HG03558 (cell line): ENCODE results near the gene LDLR.

Source experiments
- ATAC-seq: cut with Tn5 transposase; IDR thresholded peaks from one replicate; pipeline ENCODE4 v1.9.1; 2021; ENCODE audit warnings: moderate number of reproducible peaks; ENCODE audit not compliant: unreplicated experiment; ENCODE audit errors: extremely low read depth

The LDLR gene

DNA sequence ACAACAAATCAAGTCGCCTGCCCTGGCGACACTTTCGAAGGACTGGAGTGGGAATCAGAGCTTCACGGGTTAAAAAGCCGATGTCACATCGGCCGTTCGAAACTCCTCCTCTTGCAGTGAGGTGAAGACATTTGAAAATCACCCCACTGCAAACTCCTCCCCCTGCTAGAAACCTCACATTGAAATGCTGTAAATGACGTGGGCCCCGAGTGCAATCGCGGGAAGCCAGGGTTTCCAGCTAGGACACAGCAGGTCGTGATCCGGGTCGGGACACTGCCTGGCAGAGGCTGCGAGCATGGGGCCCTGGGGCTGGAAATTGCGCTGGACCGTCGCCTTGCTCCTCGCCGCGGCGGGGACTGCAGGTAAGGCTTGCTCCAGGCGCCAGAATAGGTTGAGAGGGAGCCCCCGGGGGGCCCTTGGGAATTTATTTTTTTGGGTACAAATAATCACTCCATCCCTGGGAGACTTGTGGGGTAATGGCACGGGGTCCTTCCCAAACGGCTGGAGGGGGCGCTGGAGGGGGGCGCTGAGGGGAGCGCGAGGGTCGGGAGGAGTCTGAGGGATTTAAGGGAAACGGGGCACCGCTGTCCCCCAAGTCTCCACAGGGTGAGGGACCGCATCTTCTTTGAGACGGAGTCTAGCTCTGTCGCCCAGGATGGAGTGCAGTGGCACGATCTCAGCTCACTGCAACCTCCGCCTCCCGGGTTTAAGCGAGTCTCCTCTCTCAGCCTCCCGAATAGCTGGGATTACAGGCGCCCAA lies at the start of gene LDLR:
Gene LDLR, plus strand, starts transcription at position 210 of the 760 bp plus-strand sequence. Its CDS starts 86 bp downstream, at position 296.
- no peak for ATAC-seq

DNA sequence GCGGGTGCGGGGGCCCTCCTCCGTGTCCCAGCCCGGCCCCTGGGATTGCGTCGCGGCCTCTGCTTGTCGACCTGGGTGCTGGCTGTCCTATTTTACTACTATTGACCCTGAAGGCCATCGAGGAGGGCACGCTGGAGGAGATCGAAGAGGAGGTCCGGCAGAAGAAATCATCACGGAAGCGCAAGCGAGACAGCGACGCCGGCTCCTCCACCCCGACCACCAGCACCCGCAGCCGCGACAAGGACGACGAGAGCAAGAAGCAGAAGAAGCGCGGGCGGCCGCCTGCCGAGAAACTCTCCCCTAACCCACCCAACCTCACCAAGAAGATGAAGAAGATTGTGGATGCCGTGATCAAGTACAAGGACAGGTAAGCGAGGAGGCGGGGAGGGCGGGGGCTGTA lies 48.1 kb upstream of the LDLR start:
- no peak for ATAC-seq

DNA sequence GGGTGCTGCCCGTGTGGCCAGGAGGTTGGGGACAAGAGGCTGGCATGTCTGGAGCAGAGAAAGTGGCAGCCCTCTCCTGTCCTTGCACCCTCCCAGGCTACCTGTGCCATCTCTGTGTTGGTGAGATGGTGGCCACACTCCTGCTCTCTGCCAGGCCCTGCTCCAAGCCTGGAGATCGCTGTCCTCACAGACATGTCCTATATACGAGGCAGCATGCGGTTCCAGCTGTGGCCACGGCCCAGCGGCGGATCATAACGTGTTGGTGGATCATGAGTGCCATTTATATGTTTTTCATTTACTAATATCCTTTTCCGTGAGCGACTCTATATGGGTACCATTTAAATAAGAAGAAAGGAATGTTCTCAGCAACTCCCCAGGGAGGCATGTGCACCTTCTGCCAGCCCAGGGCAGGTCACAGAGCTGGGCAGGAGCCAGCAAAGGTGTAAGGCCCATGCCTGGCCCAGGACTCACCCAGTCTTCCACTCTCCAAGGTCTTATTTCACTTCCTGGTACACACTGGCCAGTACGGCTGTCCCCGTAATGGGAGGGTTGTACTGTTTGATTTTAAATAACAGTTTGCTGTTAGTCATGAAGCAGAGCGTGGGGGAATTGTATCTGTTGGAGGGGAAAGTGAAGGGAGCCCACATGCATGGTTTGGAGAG lies 47.2 kb upstream of the LDLR start:
- no peak for ATAC-seq

DNA sequence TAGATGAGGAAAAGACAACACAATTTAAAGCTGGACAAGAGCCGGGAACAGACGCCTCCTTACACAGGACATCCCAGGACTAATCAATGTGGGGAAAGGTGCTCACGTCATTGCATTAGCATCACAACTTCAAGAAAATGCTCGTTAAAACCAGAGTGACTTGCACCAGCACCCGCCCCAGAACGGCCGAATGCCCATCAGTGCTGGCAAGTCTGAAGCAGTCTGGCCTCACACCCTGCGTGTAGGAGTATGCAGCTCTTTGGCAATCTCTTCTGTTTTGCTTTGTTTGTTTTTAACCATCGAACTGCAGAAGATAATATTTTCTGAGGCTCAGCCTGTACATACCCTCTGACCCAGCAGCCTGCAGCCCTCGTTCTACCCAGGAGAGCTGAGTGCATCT lies 44.8 kb upstream of the LDLR start:
- ATAC-seq: no peak

DNA sequence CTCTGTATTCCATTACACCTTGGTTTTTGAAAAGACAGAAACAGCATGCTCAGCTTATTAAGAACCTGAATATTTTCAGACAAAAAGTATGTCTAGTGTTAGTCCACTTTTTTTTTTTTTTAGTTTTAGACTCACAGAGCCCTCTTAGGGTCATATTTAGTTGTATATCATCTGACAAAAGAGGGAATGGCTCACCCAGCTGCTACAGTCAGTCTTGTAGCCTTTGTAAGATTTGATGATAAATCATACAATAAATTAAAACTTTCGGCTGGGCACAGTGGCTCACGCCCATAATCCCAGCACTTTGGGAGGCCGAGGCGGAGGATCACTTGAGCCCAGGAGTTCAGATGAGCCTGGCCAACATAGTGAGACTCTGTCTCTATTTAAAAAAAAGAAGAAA lies 43.7 kb upstream of the LDLR start:
- ATAC-seq: no peak

DNA sequence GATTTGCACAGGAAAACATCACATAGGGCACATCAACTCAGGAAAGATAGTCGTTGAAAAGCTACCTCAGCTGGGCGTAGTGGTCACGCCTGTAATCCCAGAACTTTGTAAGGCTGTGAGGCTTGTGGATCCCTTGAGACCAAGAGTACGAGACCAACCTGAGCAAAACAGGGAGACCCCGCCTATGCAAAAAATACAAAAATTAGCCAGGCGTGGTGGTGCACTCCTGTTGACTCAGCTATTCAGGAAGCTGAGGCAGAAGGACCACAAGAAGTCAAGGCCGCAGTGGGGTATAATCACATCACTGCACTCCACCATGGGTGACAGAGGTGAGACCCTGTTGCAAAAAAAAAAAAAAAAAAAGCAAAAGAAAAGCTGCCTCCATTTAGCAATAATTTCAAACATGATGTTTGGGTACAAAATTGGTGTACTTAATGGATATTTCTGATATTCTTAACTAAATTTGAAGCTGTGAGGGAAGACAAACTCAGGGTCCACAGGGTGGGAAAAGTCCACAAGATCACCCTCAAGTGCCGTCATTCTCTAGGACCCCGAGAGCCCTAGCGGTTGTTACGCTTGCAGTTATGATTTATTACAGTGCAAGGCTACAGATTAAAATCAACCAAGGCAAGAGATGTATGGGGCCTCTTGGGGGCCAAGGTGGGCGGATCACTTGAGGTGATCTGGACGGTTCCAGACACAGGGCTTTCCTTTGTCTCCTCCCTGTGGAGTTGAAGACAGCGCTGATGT lies 42.5 kb upstream of the LDLR start:
- ATAC-seq: no peak

DNA sequence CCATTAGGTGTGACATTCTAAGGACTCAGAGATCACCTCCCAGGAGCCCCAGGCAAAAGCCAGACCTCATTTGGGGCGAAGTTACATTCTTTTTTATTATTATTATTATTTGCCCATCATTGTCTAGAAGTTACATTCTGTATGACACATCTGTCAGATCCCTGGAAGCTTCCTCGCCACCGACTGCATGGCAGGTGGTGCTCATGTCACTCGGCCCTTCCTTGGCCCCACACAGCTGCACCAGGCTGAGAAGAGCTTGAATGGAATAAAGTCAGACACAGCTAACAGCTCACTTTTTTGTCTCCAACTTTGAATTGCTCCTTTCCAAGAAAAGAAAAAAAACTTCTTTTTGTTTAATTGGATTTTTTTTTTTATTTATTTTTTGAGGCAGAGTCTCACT lies 41.4 kb upstream of the LDLR start:
- no peak for ATAC-seq

DNA sequence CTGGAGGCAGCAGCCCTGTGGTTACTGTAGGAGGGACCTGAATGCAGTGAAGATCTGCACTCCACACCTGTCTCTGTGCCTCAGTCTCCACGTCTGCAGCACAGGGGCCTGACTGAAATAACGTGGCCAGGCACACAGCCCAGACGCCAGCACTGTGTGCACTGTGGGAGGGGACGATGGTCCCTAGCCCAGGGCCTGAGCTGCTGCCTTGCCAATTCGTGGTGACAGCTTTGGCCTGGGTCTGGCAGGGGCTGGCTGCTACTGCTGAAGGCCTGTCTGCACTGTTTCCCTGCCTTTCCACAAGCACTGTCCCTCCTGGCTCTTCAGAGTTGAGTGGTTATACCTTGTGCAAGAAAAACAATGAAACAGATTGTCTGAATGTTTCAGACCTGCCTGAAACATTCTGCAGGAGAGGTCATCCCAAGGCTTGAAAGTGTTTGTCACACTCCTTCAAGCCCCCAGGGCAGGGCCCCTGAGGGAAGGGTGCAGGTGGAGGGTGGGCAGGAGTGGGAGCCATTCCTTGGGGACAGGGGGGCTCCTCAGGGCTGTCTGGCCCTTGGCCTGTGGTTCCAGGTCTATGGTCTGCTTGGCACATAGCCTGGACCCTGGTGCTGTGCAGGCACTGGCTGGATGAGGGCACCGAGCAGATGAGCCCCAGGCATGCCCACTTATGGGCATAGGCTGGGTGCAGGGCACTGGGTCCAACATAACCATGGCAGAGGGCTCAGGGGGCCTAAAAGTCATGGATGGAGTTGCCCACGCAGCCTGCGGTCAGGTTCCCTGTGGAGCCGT lies 38.7 kb upstream of the LDLR start:
- no peak for ATAC-seq

DNA sequence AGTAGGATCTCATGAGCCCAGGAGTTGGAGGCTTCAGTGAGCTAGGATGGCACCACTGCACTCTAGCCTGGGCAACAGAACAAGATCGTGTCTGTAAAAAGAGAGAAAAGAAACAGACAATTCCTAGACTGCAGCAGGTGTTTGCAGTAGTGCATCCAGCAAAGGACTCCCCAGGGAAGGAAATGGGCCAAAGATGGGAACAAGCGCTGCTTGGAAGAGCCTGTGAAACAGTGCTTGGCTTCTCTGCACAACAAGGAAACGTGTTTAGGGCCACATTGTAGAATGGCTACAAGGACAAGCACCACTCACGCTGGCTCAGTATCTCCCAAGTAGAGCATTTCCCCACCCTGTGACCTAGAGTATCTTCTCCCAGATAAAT lies 35.5 kb upstream of the LDLR start:
- ATAC-seq: no peak

DNA sequence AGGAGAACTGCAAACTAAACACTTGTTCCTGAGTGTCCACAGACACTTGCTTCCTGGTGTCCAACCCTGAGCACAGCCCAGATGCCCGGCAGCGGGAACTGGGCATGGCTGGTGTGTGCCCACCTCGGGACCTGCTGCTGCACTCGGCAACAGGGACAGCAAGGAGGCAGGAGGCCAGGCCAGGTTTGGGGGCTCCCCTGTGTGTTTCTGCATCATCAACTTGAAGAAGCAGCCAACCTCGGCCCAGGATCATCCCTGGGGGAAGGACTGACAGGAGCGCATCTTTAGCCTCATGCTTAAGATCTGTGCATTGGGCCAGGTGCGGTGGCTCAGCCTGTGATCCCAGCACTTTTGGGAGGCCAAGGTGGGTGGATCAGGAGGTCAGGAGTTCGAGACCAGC lies 35.1 kb upstream of the LDLR start:
- ATAC-seq: no peak

DNA sequence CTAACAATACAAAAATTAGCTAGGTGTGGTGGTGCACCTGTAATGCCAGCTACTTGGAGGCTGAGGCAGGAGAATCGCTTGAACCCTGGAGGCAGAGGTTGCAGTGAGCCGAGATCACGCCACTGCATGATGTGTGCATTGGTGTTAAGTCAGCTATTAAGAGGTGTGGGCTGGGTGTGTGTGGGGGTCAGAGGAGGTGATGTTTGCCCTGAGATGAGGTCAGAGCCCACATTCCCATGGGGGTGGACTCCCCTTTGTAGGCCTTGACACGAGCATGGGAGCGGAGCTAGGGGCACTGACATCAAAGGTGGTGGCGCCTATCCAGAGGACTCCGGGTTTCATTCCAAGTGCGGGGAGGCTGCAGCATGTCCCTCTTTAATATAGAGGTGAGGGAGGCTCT lies 34.6 kb upstream of the LDLR start:
- no peak for ATAC-seq

DNA sequence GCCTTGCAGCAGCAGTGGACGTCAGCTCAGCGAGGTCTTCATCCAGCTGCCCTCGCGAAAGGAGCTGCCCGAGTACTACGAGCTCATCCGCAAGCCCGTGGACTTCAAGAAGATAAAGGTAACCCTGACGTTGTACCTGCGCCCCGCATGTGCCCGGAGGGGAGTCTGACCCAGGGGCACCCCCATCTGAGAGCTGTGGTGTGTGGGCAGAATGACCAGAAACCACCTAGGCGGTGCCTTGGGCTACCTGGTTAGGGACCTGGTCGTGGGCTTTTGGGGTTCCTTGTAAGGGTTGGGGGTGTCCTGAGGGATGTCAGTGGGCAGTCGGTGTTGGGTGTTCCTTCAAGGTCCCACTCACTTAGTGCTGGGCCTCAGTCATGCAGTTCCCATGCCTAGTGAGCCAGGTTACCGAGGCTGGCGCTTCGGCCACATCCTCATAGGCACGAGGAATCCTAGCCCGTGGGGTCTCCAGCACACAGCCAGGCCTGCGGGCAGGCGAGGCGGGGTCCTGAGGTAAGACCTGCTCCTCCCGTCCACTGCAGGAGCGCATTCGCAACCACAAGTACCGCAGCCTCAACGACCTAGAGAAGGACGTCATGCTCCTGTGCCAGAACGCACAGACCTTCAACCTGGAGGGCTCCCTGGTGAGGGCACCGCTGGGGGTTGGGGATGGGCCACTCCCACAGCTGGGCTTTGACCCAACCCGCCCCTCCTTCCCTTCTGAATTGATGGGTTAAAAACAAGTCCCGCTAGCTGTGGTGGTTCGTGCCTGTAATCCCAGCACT lies 30.8 kb upstream of the LDLR start:
- no peak for ATAC-seq

DNA sequence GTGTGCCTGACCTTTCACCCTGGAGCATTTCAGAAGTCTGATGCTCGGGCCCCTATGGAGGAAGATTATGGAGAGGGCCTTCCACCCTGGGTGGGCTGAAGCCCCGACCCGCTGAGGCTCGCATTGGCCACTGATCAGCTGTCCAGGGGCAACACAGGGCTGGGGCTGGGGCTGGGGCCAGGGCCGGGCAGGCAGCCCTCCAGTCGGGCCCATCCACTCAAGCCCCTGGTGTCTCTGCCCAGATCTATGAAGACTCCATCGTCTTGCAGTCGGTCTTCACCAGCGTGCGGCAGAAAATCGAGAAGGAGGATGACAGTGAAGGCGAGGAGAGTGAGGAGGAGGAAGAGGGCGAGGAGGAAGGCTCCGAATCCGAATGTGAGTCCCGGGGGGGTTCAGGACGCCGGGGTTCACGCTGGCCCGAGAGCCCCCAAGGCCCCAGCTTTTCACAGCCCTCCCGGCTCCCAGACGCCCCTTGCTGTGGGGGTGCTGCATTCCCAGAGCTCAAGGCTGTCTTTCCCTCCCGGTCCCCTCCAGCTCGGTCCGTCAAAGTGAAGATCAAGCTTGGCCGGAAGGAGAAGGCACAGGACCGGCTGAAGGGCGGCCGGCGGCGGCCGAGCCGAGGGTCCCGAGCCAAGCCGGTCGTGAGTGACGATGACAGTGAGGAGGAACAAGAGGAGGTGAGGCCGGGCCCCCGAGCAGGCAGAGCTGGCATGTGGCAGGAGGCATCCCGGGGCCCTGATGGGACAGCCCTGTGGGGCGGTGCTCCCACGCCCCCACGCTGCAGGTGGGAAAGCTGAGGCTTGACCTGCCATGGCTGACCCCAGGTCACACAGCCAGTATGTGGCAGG lies 29.5 kb upstream of the LDLR start:
- ATAC-seq: no peak

DNA sequence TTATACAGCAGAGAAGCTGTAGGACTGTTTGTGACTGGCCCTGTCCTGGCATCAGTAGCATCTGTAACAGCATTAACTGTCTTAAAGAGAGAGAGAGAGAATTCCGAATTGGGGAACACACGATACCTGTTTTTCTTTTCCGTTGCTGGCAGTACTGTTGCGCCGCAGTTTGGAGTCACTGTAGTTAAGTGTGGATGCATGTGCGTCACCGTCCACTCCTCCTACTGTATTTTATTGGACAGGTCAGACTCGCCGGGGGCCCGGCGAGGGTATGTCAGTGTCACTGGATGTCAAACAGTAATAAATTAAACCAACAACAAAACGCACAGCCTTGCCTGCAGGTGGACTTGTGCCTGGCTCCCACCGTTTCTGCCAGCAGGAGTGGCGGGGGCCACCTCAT lies 27.3 kb upstream of the LDLR start:
- ATAC-seq: no peak

DNA sequence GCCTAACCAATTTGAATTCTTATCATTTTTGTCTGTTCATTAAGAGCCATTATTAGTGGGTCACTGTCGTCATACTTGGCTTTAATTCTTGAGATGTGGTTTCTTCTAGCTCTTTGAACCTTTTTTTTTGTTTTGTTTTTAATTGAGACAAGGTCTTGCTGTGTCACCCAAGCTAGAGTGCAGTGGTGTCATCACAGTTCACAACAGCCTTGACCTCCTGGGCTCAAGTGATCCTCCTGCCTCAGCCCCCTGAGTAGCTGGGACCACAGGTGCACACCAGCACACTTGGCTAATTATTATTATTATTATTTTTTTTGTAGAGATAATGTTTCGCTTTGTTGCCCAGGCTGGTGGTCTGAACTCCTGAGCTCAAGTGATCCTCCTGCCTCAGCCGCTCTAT lies 25.8 kb upstream of the LDLR start:
- no peak for ATAC-seq

DNA sequence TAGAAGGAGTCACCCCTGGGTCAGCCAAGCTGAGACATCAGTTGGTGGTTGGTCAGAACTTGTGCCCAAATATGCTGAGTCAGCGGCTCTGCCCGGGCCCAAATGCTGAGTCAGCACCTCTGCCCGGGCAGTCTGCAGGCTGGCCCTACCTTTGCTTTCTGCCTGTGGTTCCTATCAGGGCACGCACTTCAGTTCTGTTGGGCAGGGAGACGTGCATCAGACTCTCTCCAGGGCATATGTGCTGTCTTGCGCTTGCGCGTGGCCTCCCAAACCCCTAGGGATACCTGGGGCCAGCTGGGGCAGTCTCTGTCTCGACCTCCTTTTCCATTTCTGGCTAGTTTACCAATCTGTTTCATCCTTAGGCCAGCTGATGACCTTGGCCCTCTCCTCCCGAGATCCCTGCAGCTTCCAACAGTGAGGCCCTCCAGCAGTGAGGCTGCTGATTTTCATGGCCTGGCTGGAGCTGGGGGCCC lies 24.4 kb upstream of the LDLR start:
- ATAC-seq: no peak

DNA sequence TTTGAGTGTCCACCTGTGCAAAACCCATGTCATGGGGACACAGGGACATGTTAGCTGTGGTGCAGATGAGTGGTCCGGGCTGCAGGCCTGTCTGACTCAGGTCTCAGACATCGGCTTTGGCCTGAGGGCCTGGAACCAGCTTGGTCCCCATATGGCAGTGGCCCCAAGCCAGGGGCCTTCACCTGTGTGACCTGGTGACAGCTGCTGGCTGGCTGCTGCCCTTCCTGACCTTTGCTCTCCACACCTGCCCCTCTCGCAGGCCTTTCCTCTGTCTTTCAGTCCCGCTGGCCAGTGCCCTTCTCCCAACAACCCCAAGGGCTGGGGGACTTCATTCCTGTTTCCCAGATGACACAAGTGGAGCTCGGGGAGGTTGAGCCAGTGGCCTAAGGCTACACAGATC lies 22.9 kb upstream of the LDLR start:
- no peak for ATAC-seq

DNA sequence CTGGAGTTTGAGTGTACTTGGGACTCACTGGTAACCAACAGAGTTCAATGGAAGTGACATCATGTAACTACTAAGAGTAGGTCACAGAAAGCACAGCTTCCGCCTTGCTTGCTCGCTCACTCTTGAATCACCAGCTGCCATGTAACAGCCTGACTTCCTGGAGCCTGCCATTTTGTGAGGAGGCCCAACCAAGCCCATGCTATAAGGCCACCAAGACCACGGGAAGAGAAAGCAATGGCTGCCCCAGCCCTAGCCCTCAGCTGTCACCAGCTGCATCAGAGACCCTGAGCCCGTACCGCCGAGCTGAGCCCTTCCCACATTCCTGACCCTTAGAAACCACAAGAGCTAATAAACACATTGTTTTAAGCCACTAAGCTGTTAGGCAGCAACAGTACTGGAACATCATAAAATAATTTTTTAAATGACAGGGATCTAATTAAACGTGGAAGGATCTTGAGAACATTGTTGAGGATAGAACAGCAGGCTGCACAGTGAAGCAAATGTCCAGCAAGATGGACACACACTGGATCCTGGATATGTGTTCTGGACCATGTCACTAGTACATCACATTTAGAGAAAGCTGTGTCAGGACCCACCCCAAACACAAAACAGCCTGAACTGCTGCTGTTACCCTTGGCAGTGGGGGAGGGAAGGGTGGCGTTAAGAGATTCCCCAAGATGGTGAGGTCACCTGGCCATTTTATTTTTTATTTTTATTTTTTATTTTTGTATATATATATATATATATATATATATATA lies 21.7 kb upstream of the LDLR start:
- ATAC-seq: no peak
